K562 (cell line): ENCODE measurements around the gene PDGFD.

ENCODE experiments used
- ELK1 ChIP-seq: sonication (generic); formaldehyde crosslinking; IDR thresholded peaks from 2 replicates; pipeline ENCODE4 v1.8.1; 2022; ENCODE audit warnings: missing genetic modification reagents
- ESRRA ChIP-seq: fragments of 450-650 bp; IDR thresholded peaks from 2 replicates; pipeline ENCODE4 v1.6.1; 2014; ENCODE audit warnings: low read depth, mild to moderate bottlenecking, moderate library complexity, borderline replicate concordance
- THRAP3 ChIP-seq: fragments of 450-650 bp; IDR thresholded peaks from 2 replicates; pipeline ENCODE4 v1.6.1; 2016; ENCODE audit warnings: mild to moderate bottlenecking, inconsistent platforms, borderline replicate concordance
- TOE1 ChIP-seq, 2 experiments: fragments of 450-650 bp in 1 of 2; sonication (generic) in 1 of 2; formaldehyde crosslinking in 1 of 2; IDR thresholded peaks; 2 replicates each; pipeline versions ENCODE4 v1.7.1 to v1.8.0; 2016 to 2022; ENCODE audit warnings: borderline replicate concordance in 2 of 2, mild to moderate bottlenecking in 2 of 2, antibody characterized with exemption in 1 of 2, inconsistent platforms in 1 of 2, low read depth in 1 of 2, missing genetic modification reagents in 1 of 2, moderate library complexity in 1 of 2
- ZNF3 ChIP-seq: fragments of 250-450 bp; sonication (Bioruptor Pico); IDR thresholded peaks from 2 replicates; pipeline ENCODE4 v1.5.0; 2021; ENCODE audit warnings: mild to moderate bottlenecking, moderate library complexity
- ZNF778 ChIP-seq: fragments of 450-650 bp; formaldehyde crosslinking; IDR thresholded peaks from 2 replicates; pipeline ENCODE4 v1.4.0; 2020; ENCODE audit warnings: mild to moderate bottlenecking, moderate library complexity

- TF ChIP-seq ZNF778 (CRISPR knock-in tag) (no peak), ELK1 (no peak), ZNF3 (CRISPR knock-in tag) (no peak), ESRRA (no peak), THRAP3 (no peak), TOE1 (IDR thresholded peaks at IDR 0.05; ENCODE audit: borderline replicate concordance) (no peak), TOE1 (CRISPR knock-in tag; IDR thresholded peaks at IDR 0.05; ENCODE audit: borderline replicate concordance, low read depth) (no peak)
Observed at GRCh38 chr11:104205838-104206237, 41.9 kb upstream of the PDGFD start.
